Activated CD8-positive, alpha-beta memory T cell treated with anti-CD3 and anti-CD28 coated beads, Interleukin-2, amount 10 ng/mL, durations not matched to agents 7 days and 5 days (primary cell): ENCODE measurements around the gene IFNA4. TPM values are rescaled to one million over a fixed set of nuclear protein-coding genes. Genes with fewer than 3 reads are reported as not detected.
"Not testable (repeated sequence)": the region's sequence is repeated elsewhere in the genome, so short reads cannot be mapped to it uniquely, and the experiment has no call there.

ENCODE experiments used
- ATAC-seq: fragments of 150-1000 bp; cut with Tn5 transposase; one replicate; pipeline ENCODE4 v1.10.0; 2021; ENCODE audit warnings: moderate library complexity
- CTCF ChIA-PET: fragments of 350-600 bp; sonication (Branson Sonifier 250); formaldehyde crosslinking; loops from one replicate; lab custom pipeline; 2021; ENCODE audit warnings: antibody characterized with exemption; lab: Charles Lee
- DNase-seq: peaks from one replicate; pipeline ENCODE4 v3.0.0-alpha.2; 2020
- H3K27ac Mint-ChIP-seq: one replicate; pipeline ENCODE4 v1.8.0; 2021; ENCODE audit warnings: mild to moderate bottlenecking, mixed read lengths
- H3K27me3 Mint-ChIP-seq: one replicate; pipeline ENCODE4 v1.8.0; 2021; ENCODE audit warnings: mixed read lengths
- H3K36me3 Mint-ChIP-seq: one replicate; pipeline ENCODE4 v1.8.0; 2021; ENCODE audit warnings: mild to moderate bottlenecking, mixed read lengths
- H3K4me1 Mint-ChIP-seq: one replicate; pipeline ENCODE4 v1.8.0; 2021; ENCODE audit warnings: mixed read lengths
- H3K4me3 Mint-ChIP-seq: one replicate; pipeline ENCODE4 v1.8.0; 2021; ENCODE audit warnings: mild to moderate bottlenecking, moderate library complexity, mixed read lengths
- H3K9me3 Mint-ChIP-seq: one replicate; pipeline ENCODE4 v1.8.0; 2022; ENCODE audit warnings: low read depth, mixed read lengths
- total RNA-seq, 2 experiments: library from RNA; stranded (reverse); gene quantifications; one replicate each; pipeline ENCODE4 v1.2.3, GENCODE V29; 2021

IFNA4 gene
- not detected for total RNA-seq

GRCh38 chr9:21187487-21187886 lies at the start of gene IFNA4:
IFNA4 (minus strand) TSS chr9:21187587; CDS start chr9:21187531, 56 bp downstream.
- peaks cover 16% of the 10 kb centered on the region for H3K27me3 Mint-ChIP-seq
- not testable (repeated sequence) for H3K9me3 Mint-ChIP-seq

GRCh38 chr9:21236360-21236714 lies 49.0 kb upstream of the IFNA4 start:
- peaks cover 23% of the 10 kb centered on the region for H3K27me3 Mint-ChIP-seq
- H3K36me3 Mint-ChIP-seq, ATAC-seq, H3K4me1 Mint-ChIP-seq, H3K4me3 Mint-ChIP-seq, DNase-seq, H3K27ac Mint-ChIP-seq, H3K9me3 Mint-ChIP-seq: not testable (repeated sequence)
- CTCF ChIA-PET: interaction anchor here (0.7 to 2.1 kb wide), 20 partner anchors 16 to 554 kb away, joined by 3 to 16 read pairs (median 4); no protein-coding TSS in a partner anchor

More at GRCh38 chr9:21187487-21187886, at the start of gene IFNA4:
- ATAC-seq, H3K4me3 Mint-ChIP-seq, H3K36me3 Mint-ChIP-seq, H3K27ac Mint-ChIP-seq, DNase-seq: not testable (repeated sequence)
- peaks cover 12% of the 10 kb centered on the region for H3K4me1 Mint-ChIP-seq
- CTCF ChIA-PET: interaction anchor here (1.4 kb wide), 1 partner anchor 65 kb away, joined by 3 read pairs; no protein-coding TSS in a partner anchor

- not testable (repeated sequence) for H3K4me1 Mint-ChIP-seq, H3K36me3 Mint-ChIP-seq, H3K27ac Mint-ChIP-seq, H3K9me3 Mint-ChIP-seq
- CTCF ChIA-PET: interaction anchor here (0.7 to 2.1 kb wide), 22 partner anchors 17 to 555 kb away, joined by 3 to 16 read pairs (median 4); no protein-coding TSS in a partner anchor
- DNase-seq: peak; percentile 51
- H3K4me3 Mint-ChIP-seq: peak overlapping the region; percentile 3
- ATAC-seq: peak; percentile 64
- peaks cover 18% of the 10 kb centered on the region for H3K27me3 Mint-ChIP-seq
Measured at GRCh38 chr9:21235468-21236359, 48.3 kb upstream of the IFNA4 start.

GRCh38 chr9:21234153-21234687 lies 46.8 kb upstream of the IFNA4 start:
- no peaks in the 10 kb centered on the region for H3K9me3 Mint-ChIP-seq
- no peak overlapping the region for H3K4me3 Mint-ChIP-seq
- peaks cover 6% of the 10 kb centered on the region for H3K4me1 Mint-ChIP-seq
- H3K27ac Mint-ChIP-seq: no peak overlapping the region
- DNase-seq (no peak), ATAC-seq (no peak)
- H3K36me3 Mint-ChIP-seq: no peaks in the 10 kb centered on the region
- H3K27me3 Mint-ChIP-seq: peaks cover 16% of the 10 kb centered on the region
- CTCF ChIA-PET: interaction anchor here (1.1 to 2.1 kb wide), 4 partner anchors 18 to 81 kb away, joined by 5 to 16 read pairs (median 6); no protein-coding TSS in a partner anchor

GRCh38 chr9:21233258-21233657 lies 45.9 kb upstream of the IFNA4 start:
- no peaks in the 10 kb centered on the region for H3K9me3 Mint-ChIP-seq
- no peak overlapping the region for H3K4me3 Mint-ChIP-seq
- no peak overlapping the region for H3K27ac Mint-ChIP-seq
- no peak for DNase-seq
- peaks cover 12% of the 10 kb centered on the region for H3K27me3 Mint-ChIP-seq
- CTCF ChIA-PET: no interaction called here
- H3K4me1 Mint-ChIP-seq: peaks cover 6% of the 10 kb centered on the region
- H3K36me3 Mint-ChIP-seq: no peaks in the 10 kb centered on the region
- no peak for ATAC-seq

GRCh38 chr9:21228122-21228521 lies 40.7 kb upstream of the IFNA4 start, which contains the start of gene IFNA17:
IFNA17 (minus strand) TSS chr9:21228222; CDS start chr9:21228173, 49 bp downstream.
- Mint-ChIP-seq H3K4me3 (no peak within 1 kb of the TSS), H3K27ac (no peak within 1 kb of the TSS), H3K27me3 (peaks cover 12% of the 10 kb centered on the region), H3K36me3 (no peaks in the 10 kb centered on the region), H3K9me3 (no peaks in the 10 kb centered on the region), H3K4me1 (peaks cover 2% of the 10 kb centered on the region)
- no peak for DNase-seq
- CTCF ChIA-PET: interaction anchor here (1.1 to 1.2 kb wide), 2 partner anchors 68 to 168 kb away, joined by 3 to 4 read pairs; no protein-coding TSS in a partner anchor
- no peak for ATAC-seq

- CTCF ChIA-PET, H3K27ac Mint-ChIP-seq, H3K9me3 Mint-ChIP-seq, ATAC-seq, DNase-seq, H3K4me3 Mint-ChIP-seq, H3K4me1 Mint-ChIP-seq, H3K36me3 Mint-ChIP-seq: not testable (repeated sequence)
- peaks cover 55% of the 10 kb centered on the region for H3K27me3 Mint-ChIP-seq
Measured at GRCh38 chr9:21217211-21217610, 29.8 kb upstream of the IFNA4 start, which contains the start of gene IFNA16. IFNA16 (minus strand) TSS chr9:21217311; CDS start chr9:21217305, 6 bp downstream.

- not testable (repeated sequence) for DNase-seq, H3K36me3 Mint-ChIP-seq, H3K4me3 Mint-ChIP-seq, H3K27ac Mint-ChIP-seq, H3K9me3 Mint-ChIP-seq, H3K4me1 Mint-ChIP-seq
- ATAC-seq: peak; percentile 42
- H3K27me3 Mint-ChIP-seq: peaks cover 33% of the 10 kb centered on the region
- CTCF ChIA-PET: interaction anchor here (1.0 to 2.6 kb wide), 6 partner anchors 17 to 182 kb away, joined by 3 to 12 read pairs (median 5); no protein-coding TSS in a partner anchor
Measured at GRCh38 chr9:21213411-21214326, 26.3 kb upstream of the IFNA4 start.

GRCh38 chr9:21212160-21212559 lies 24.8 kb upstream of the IFNA4 start:
- not testable (repeated sequence) for H3K4me1 Mint-ChIP-seq, ATAC-seq, H3K9me3 Mint-ChIP-seq, H3K4me3 Mint-ChIP-seq, H3K36me3 Mint-ChIP-seq, H3K27ac Mint-ChIP-seq, DNase-seq
- CTCF ChIA-PET: interaction anchor here (2.6 kb wide), 2 partner anchors 17 to 28 kb away, joined by 6 to 12 read pairs; no protein-coding TSS in a partner anchor
- peaks cover 22% of the 10 kb centered on the region for H3K27me3 Mint-ChIP-seq

GRCh38 chr9:21210782-21211181 lies 23.4 kb upstream of the IFNA4 start:
- ATAC-seq, DNase-seq, CTCF ChIA-PET, H3K27ac Mint-ChIP-seq, H3K9me3 Mint-ChIP-seq, H3K4me1 Mint-ChIP-seq, H3K4me3 Mint-ChIP-seq, H3K36me3 Mint-ChIP-seq: not testable (repeated sequence)
- peaks cover 21% of the 10 kb centered on the region for H3K27me3 Mint-ChIP-seq

GRCh38 chr9:21210311-21210710 lies 22.9 kb upstream of the IFNA4 start:
- H3K36me3 Mint-ChIP-seq: no peaks in the 10 kb centered on the region
- no peak overlapping the region for H3K27ac Mint-ChIP-seq
- H3K9me3 Mint-ChIP-seq: no peaks in the 10 kb centered on the region
- no peak for DNase-seq
- peaks cover 5% of the 10 kb centered on the region for H3K4me1 Mint-ChIP-seq
- ATAC-seq: no peak
- peaks cover 21% of the 10 kb centered on the region for H3K27me3 Mint-ChIP-seq
- H3K4me3 Mint-ChIP-seq: no peak overlapping the region
- CTCF ChIA-PET: no interaction called here

- DNase-seq, H3K27ac Mint-ChIP-seq, H3K9me3 Mint-ChIP-seq, CTCF ChIA-PET, ATAC-seq, H3K4me1 Mint-ChIP-seq, H3K36me3 Mint-ChIP-seq, H3K4me3 Mint-ChIP-seq: not testable (repeated sequence)
- peaks cover 32% of the 10 kb centered on the region for H3K27me3 Mint-ChIP-seq
Measured at GRCh38 chr9:21207043-21207442, 19.7 kb upstream of the IFNA4 start, which contains the start of gene IFNA10. IFNA10 (minus strand) TSS chr9:21207143; CDS start chr9:21207097, 46 bp downstream.
